Measurements from ENCODE around the gene CHL1. TPM values are rescaled to one million over a fixed set of nuclear protein-coding genes. Genes with fewer than 3 reads are reported as not detected.
A peak's percentile ranks its signal among the peaks of the same experiment; 100 is the strongest.

Gene CHL1
- total RNA-seq, 1 experiment from 2014 or later: not detected

- ChIA-PET POLR2A (ENCODE audit: low non-redundant PET) (interaction anchor here (0.6 to 0.7 kb wide), 2 partner anchors 18 to 164 kb away, joined by 3 to 4 read pairs; no protein-coding TSS in a partner anchor), CTCF (interaction anchor here (0.6 to 1.3 kb wide), 6 partner anchors 11 to 315 kb away, joined by 3 to 29 read pairs (median 3); no protein-coding TSS in a partner anchor)
- H3K4me3 ChIP-seq (ENCODE audit: low read depth, low read length, poor library complexity, severe bottlenecking): no peak overlapping the region
- TF ChIP-seq CTCF (conservative IDR thresholded peaks at IDR 0.05; ENCODE audit: low read depth, low read length): peak; percentile 83
- no peak for TF ChIP-seq EZH2 (IDR thresholded peaks at IDR 0.05; ENCODE audit: borderline replicate concordance, low read depth, low read length, poor library complexity, severe bottlenecking)
- no peak overlapping the region for H3K27ac ChIP-seq (ENCODE audit: low read depth, low read length, poor library complexity, severe bottlenecking)
- BruUV-seq (replicated peaks): no TSS peak
- intact Hi-C loops (cut with micrococcal nuclease; ENCODE audit: unreplicated experiment): loop anchor here (1.0 kb wide), 1 partner anchor 311 kb away; no protein-coding TSS in a partner anchor
- no peaks in the 10 kb centered on the region for H3K9me3 ChIP-seq (ENCODE audit: low read depth, low read length, poor library complexity, severe bottlenecking)
- H3K4me1 ChIP-seq (ENCODE audit: insufficient read depth, low read length, poor library complexity, severe bottlenecking): peaks cover 6% of the 10 kb centered on the region
- no peaks in the 10 kb centered on the region for H3K27me3 ChIP-seq (replicated peaks; ENCODE audit: insufficient read depth, low read depth, low read length, poor library complexity)
- no peaks in the 10 kb centered on the region for H3K36me3 ChIP-seq (ENCODE audit: insufficient read depth, low read length, poor library complexity, severe bottlenecking)
- peak; percentile 75 for DNase-seq (ENCODE audit: low spot score)
These were observed 157.9 kb downstream of the CHL1 start for GRCh38 chr3:354432-354831.

- CTCF ChIA-PET: no interaction called here
- no peaks in the 10 kb centered on the region for H3K36me3 ChIP-seq (ENCODE audit: insufficient read depth, low read length, poor library complexity, severe bottlenecking)
- H3K4me1 ChIP-seq (ENCODE audit: insufficient read depth, low read length, poor library complexity, severe bottlenecking): peaks cover 2% of the 10 kb centered on the region
- no peaks in the 10 kb centered on the region for H3K9me3 ChIP-seq (ENCODE audit: low read depth, low read length, poor library complexity, severe bottlenecking)
- H3K27ac ChIP-seq (ENCODE audit: low read depth, low read length, poor library complexity, severe bottlenecking): no peak overlapping the region
- no TSS peak for BruUV-seq (replicated peaks)
- H3K4me3 ChIP-seq (ENCODE audit: low read depth, low read length, poor library complexity, severe bottlenecking): no peak overlapping the region
- POLR2A ChIA-PET (ENCODE audit: low non-redundant PET): no interaction called here
- H3K27me3 ChIP-seq (replicated peaks; ENCODE audit: insufficient read depth, low read depth, low read length, poor library complexity): no peaks in the 10 kb centered on the region
- intact Hi-C loops (cut with micrococcal nuclease; ENCODE audit: unreplicated experiment): no loop called here
- DNase-seq (ENCODE audit: low spot score): no peak
- TF ChIP-seq EZH2 (IDR thresholded peaks at IDR 0.05; ENCODE audit: borderline replicate concordance, low read depth, low read length, poor library complexity, severe bottlenecking): no peak
- TF ChIP-seq CTCF (conservative IDR thresholded peaks at IDR 0.05; ENCODE audit: low read depth, low read length): no peak
These were observed 159.1 kb downstream of the CHL1 start for GRCh38 chr3:355622-356021.

- TF ChIP-seq CTCF (conservative IDR thresholded peaks at IDR 0.05; ENCODE audit: low read depth, low read length): no peak
- TF ChIP-seq EZH2 (IDR thresholded peaks at IDR 0.05; ENCODE audit: borderline replicate concordance, low read depth, low read length, poor library complexity, severe bottlenecking): no peak
- H3K9me3 ChIP-seq (ENCODE audit: low read depth, low read length, poor library complexity, severe bottlenecking): no peaks in the 10 kb centered on the region
- H3K27me3 ChIP-seq (replicated peaks; ENCODE audit: insufficient read depth, low read depth, low read length, poor library complexity): no peaks in the 10 kb centered on the region
- no peak overlapping the region for H3K4me3 ChIP-seq (ENCODE audit: low read depth, low read length, poor library complexity, severe bottlenecking)
- ChIA-PET POLR2A (ENCODE audit: low non-redundant PET) (no interaction called here), CTCF (no interaction called here)
- no TSS peak for BruUV-seq (replicated peaks)
- no peaks in the 10 kb centered on the region for H3K36me3 ChIP-seq (ENCODE audit: insufficient read depth, low read length, poor library complexity, severe bottlenecking)
- no peaks in the 10 kb centered on the region for H3K4me1 ChIP-seq (ENCODE audit: insufficient read depth, low read length, poor library complexity, severe bottlenecking)
- DNase-seq (ENCODE audit: low spot score): no peak
- H3K27ac ChIP-seq (ENCODE audit: low read depth, low read length, poor library complexity, severe bottlenecking): no peak overlapping the region
- intact Hi-C loops (cut with micrococcal nuclease; ENCODE audit: unreplicated experiment): no loop called here
These were observed 160.4 kb downstream of the CHL1 start for GRCh38 chr3:356952-357351.
